ENCODE data around the gene HOXA11.

GRCh38 chr7:27152816-27153442 lies 32.1 kb downstream of the HOXA11 start:
- TF ChIP-seq, protein P1, sequence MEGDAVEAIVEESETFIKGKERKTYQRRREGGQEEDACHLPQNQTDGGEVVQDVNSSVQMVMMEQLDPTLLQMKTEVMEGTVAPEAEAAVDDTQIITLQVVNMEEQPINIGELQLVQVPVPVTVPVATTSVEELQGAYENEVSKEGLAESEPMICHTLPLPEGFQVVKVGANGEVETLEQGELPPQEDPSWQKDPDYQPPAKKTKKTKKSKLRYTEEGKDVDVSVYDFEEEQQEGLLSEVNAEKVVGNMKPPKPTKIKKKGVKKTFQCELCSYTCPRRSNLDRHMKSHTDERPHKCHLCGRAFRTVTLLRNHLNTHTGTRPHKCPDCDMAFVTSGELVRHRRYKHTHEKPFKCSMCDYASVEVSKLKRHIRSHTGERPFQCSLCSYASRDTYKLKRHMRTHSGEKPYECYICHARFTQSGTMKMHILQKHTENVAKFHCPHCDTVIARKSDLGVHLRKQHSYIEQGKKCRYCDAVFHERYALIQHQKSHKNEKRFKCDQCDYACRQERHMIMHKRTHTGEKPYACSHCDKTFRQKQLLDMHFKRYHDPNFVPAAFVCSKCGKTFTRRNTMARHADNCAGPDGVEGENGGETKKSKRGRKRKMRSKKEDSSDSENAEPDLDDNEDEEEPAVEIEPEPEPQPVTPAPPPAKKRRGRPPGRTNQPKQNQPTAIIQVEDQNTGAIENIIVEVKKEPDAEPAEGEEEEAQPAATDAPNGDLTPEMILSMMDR (IDR thresholded peaks at IDR 0.05): no peak
- no peak for TF ChIP-seq EP300 (IDR thresholded peaks at IDR 0.05)
